K562 (cell line): ENCODE data around the gene SETDB2. TPM values are rescaled to one million over a fixed set of nuclear protein-coding genes. Genes with fewer than 3 reads are reported as not detected.
A peak's percentile ranks its signal among the peaks of the same experiment; 100 is the strongest.

Experiments used
- ATAC-seq: fragments of 200-7000 bp; cut with Tn5 transposase; 3 replicates; pipeline ENCODE4 v1.9.1; 2020; ENCODE audit warnings: moderate library complexity
- BruUV-seq: library from RNA; stranded (reverse); fragments of 400-500 nt; replicated peaks from 2 replicates; lab custom pipeline; 2021; lab: Mats Ljungman, UMichigan
- CTCF ChIA-PET: fragments of 300-600 bp; formaldehyde crosslinking; extraction: SDS; loops from one replicate; lab custom pipeline; 2021; ENCODE audit warnings: low intra/inter-chr PET ratio; lab: Yijun Ruan, JAX
- POLR2A ChIA-PET: fragments of 300-600, 350-650 bp; sonication (Branson Sonifier 250); formaldehyde crosslinking; extraction: SDS; loops from one replicate; lab custom pipeline; 2021; ENCODE audit warnings: antibody characterized with exemption, inconsistent platforms; lab: Yijun Ruan, JAX
- DNase-seq, 4 experiments: peaks; one replicate each; pipeline versions ENCODE4 v3.0.0 to v3.0.0-alpha.2; 2011 to 2018; ENCODE audit warnings: low spot score in 3 of 4, mixed read lengths in 3 of 4; ENCODE audit errors: extremely low read depth in 1 of 4
- FAIRE-seq: peaks from 2 replicates; lab custom pipeline; 2011; peaks lifted over from hg19 to GRCh38; lab: Jason Lieb, UNC
- H2AFZ ChIP-seq: 2 replicates; pipeline ENCODE4 v1.6.0; 2011; ENCODE audit warnings: low read depth, low read length, control low read depth, inconsistent platforms
- H3K27ac ChIP-seq: fragments of 200-600 bp; 3 replicates; pipeline ENCODE4 v1.8.0; 2011; ENCODE audit warnings: low read depth, mild to moderate bottlenecking, control low read depth, inconsistent platforms, low read length, moderate library complexity, mixed read lengths; ENCODE audit errors: extremely low read depth
- H3K27me3 ChIP-seq, 2 experiments: fragments of 300-600 bp in 1 of 2; 2 replicates in 1 of 2; 3 replicates in 1 of 2; pipeline versions ENCODE4 v1.6.0 to v1.8.0; 2011; ENCODE audit warnings: inconsistent platforms in 2 of 2, low read length in 2 of 2, mild to moderate bottlenecking in 1 of 2, mixed read lengths in 1 of 2, moderate library complexity in 1 of 2; ENCODE audit not compliant: control insufficient read depth in 2 of 2, insufficient read depth in 2 of 2
- H3K36me3 ChIP-seq: fragments of 300-600 bp; 3 replicates; pipeline ENCODE4 v1.8.0; 2011; ENCODE audit warnings: mild to moderate bottlenecking, low read length, inconsistent platforms; ENCODE audit not compliant: control insufficient read depth, insufficient read depth
- H3K4me1 ChIP-seq, 2 experiments: fragments of 200-600 bp in 1 of 2; replicated peaks in 1 of 2; 2 replicates in 1 of 2; 3 replicates in 1 of 2; pipeline versions ENCODE4 v1.5.1 to v1.8.0; 2011; ENCODE audit warnings: inconsistent platforms in 2 of 2, low read length in 2 of 2, mild to moderate bottlenecking in 1 of 2, mixed read lengths in 1 of 2, moderate library complexity in 1 of 2; ENCODE audit not compliant: control insufficient read depth in 2 of 2, insufficient read depth in 2 of 2
- H3K4me2 ChIP-seq: 2 replicates; pipeline ENCODE4 v1.6.1; 2011; ENCODE audit warnings: low read length, control low read depth, inconsistent platforms, mixed read lengths; ENCODE audit not compliant: insufficient read depth
- H3K4me3 ChIP-seq: fragments of 200-600 bp; sonication (generic), shearing (Covaris generic); 2 replicates; pipeline ENCODE4 v1.5.1; 2016; ENCODE audit warnings: control low read depth, inconsistent platforms
- H3K79me2 ChIP-seq: fragments of 200-600 bp; 3 replicates; pipeline ENCODE4 v1.8.0; 2011; ENCODE audit warnings: low read length, inconsistent platforms; ENCODE audit not compliant: control insufficient read depth, insufficient read depth
- H3K9ac ChIP-seq, 2 experiments: 2 replicates each; pipeline versions ENCODE4 v1.6.0 to v1.6.1; 2011; ENCODE audit warnings: low read depth in 2 of 2, low read length in 2 of 2, control low read depth in 1 of 2, inconsistent platforms in 1 of 2, mild to moderate bottlenecking in 1 of 2, mixed read lengths in 1 of 2; ENCODE audit not compliant: insufficient read depth in 1 of 2
- H3K9me1 ChIP-seq: one replicate; pipeline ENCODE4 v1.6.0; 2011; ENCODE audit warnings: inconsistent platforms, mild to moderate bottlenecking, low read length, moderate library complexity; ENCODE audit not compliant: control insufficient read depth, insufficient read depth
- H3K9me3 ChIP-seq: replicated peaks from 2 replicates; pipeline ENCODE4 v1.5.1; 2011; ENCODE audit warnings: low read depth, low read length, inconsistent platforms; ENCODE audit not compliant: control insufficient read depth, insufficient read depth
- H4K20me1 ChIP-seq: replicated peaks from 2 replicates; pipeline ENCODE4 v1.6.1; 2011; ENCODE audit warnings: low read length, inconsistent platforms, mixed read lengths; ENCODE audit not compliant: control insufficient read depth, insufficient read depth
- CTCF ChIP-seq, 3 experiments: IDR thresholded peaks in 2 of 3; conservative IDR thresholded peaks in 1 of 3; 2 replicates each; pipeline ENCODE4 v1.5.1; 2011 to 2012; ENCODE audit warnings: low read length in 3 of 3, mild to moderate bottlenecking in 3 of 3, control low read depth in 2 of 3, improper control_type of control experiment in 1 of 3, inconsistent platforms in 1 of 3, low read depth in 1 of 3, mixed read lengths in 1 of 3, moderate library complexity in 1 of 3; ENCODE audit not compliant: insufficient read depth in 2 of 3
- EGR1 ChIP-seq: fragments of 450-650 bp; conservative IDR thresholded peaks from 2 replicates; pipeline ENCODE4 v1.6.1; 2017; ENCODE audit warnings: mild to moderate bottlenecking
- GABPB2 ChIP-seq: fragments of 250-450 bp; sonication (Bioruptor Pico); conservative IDR thresholded peaks from 2 replicates; pipeline ENCODE4 v1.5.1; 2021; ENCODE audit warnings: mild to moderate bottlenecking
- RAD21 ChIP-seq, 2 experiments: fragments of 250-450 bp in 1 of 2; fragments of 450-650 bp in 1 of 2; sonication (Bioruptor Pico) in 1 of 2; formaldehyde crosslinking in 1 of 2; IDR thresholded peaks in 1 of 2; conservative IDR thresholded peaks in 1 of 2; 2 replicates each; pipeline versions ENCODE4 v1.4.0 to v1.8.0; 2020 to 2022; ENCODE audit warnings: mild to moderate bottlenecking in 2 of 2, moderate library complexity in 1 of 2
- SMAD3 ChIP-seq: fragments of 450-650 bp; formaldehyde crosslinking; conservative IDR thresholded peaks from 2 replicates; pipeline ENCODE4 v1.4.0; 2020; ENCODE audit warnings: mild to moderate bottlenecking
- ZBED1 ChIP-seq: IDR thresholded peaks from 2 replicates; pipeline ENCODE4 v1.6.1; 2014
- ZBTB2 ChIP-seq: fragments of 450-650 bp; IDR thresholded peaks from 2 replicates; pipeline ENCODE4 v1.6.1; 2016; ENCODE audit warnings: antibody characterized with exemption
- ZNF764 ChIP-seq: fragments of 250-450 bp; sonication (Bioruptor Pico); IDR thresholded peaks from 2 replicates; pipeline ENCODE4 v1.4.0; 2020; ENCODE audit warnings: low read depth, mild to moderate bottlenecking, moderate library complexity
- WGBS: fragments of 100-300 bp; shearing (Covaris generic); methylation state at CpG from one replicate; pipeline ENCODE4 v1.1.6; 2016; ENCODE audit warnings: low coverage, mixed read lengths; ENCODE audit not compliant: insufficient coverage; ENCODE audit errors: missing lambda C conversion rate; 5-methylcytosine and 5-hydroxymethylcytosine counted together
- in situ Hi-C: fragments of 300-500 bp; cut with MboI; formaldehyde crosslinking; loops from 4 replicates; pipeline ENCODE4 v1.15.0; 2018; ENCODE audit warnings: inconsistent platforms, mixed read lengths
- intact Hi-C: fragments of 100-400 bp; cut with micrococcal nuclease; formaldehyde crosslinking; loops from 2 replicates; pipeline ENCODE4 v1.14.2; 2022
- polyA plus RNA-seq, 8 experiments: library from polyadenylated mRNA; depleted of rRNA in 4 of 8; stranded (reverse) in 5 of 8; unstranded in 3 of 8; fragments of >200 nt; fragmentation: Nextera tagmentation in 2 of 8; fragmentation: Illumina TruSeq in 1 of 8; extraction: Ambion mirVana in 2 of 8; extraction: Trizol in 1 of 8; gene quantifications; 2 replicates each; pipeline versions ENCODE4 v1.2.1 to v1.2.3, GENCODE V29; 2011 to 2014; ENCODE audit warnings: inconsistent platforms in 1 of 8, missing spikeins in 1 of 8
- total RNA-seq, 7 experiments: library from RNA; depleted of rRNA in 6 of 7; stranded (reverse); fragments of >200 nt in 6 of 7; fragmentation: Illumina TruSeq in 2 of 7; extraction: Trizol in 2 of 7; gene quantifications; 2 replicates each; pipeline versions ENCODE4 v1.2.1 to v1.2.3, GENCODE V29; 2011 to 2021; ENCODE audit warnings: low replicate concordance in 1 of 7

Gene SETDB2
- total and polyA plus RNA-seq, 9 of the 15 experiments (the other 6 are each of a cell fraction or from before 2014, with no cell fraction given), result 1.0 to 9.0 (median 6.1) TPM

GRCh38 chr13:49419276-49419675, 24.8 kb upstream of the SETDB2 start:
- H3K4me1 ChIP-seq, result no peaks in the 10 kb centered on the region
- in situ Hi-C loops, result no loop called here
- H4K20me1 ChIP-seq, result no peaks in the 10 kb centered on the region
- TF ChIP-seq EGR1, result peak; percentile 27; the same call in 1 of the 2 replicates
- no peak for TF ChIP-seq ZNF764 (CRISPR knock-in tag)
- TF ChIP-seq, all 486 proteins: peak for 1
- Histone ChIP-seq H3K9ac (no peak overlapping the region), H3K9me1 (no peaks in the 10 kb centered on the region), H3K27me3 (no peaks in the 10 kb centered on the region), H2AFZ (no peak overlapping the region), H3K4me2 (no peak overlapping the region), H3K36me3 (no peaks in the 10 kb centered on the region), H3K27ac (no peak overlapping the region), H3K9me3 (no peaks in the 10 kb centered on the region), H3K4me3 (no peak overlapping the region), H3K79me2 (no peaks in the 10 kb centered on the region)
- CTCF ChIA-PET, result no interaction called here
- intact Hi-C loops, result loop anchor here (10.0 kb wide), 1 partner anchor 74 kb away; no protein-coding TSS in a partner anchor
- FAIRE-seq (no peak), DNase-seq (no peak), ATAC-seq (no peak)
- BruUV-seq, result no TSS peak
- WGBS, result 48% methylated on average over 3 of the region's 3 CpGs
- POLR2A ChIA-PET, result no interaction called here

GRCh38 chr13:49421391-49421790, 22.7 kb upstream of the SETDB2 start:
- no peaks in the 10 kb centered on the region for H4K20me1 ChIP-seq
- POLR2A ChIA-PET, result no interaction called here
- no peaks in the 10 kb centered on the region for H3K36me3 ChIP-seq
- H2AFZ ChIP-seq, result peak overlapping the region; percentile 32; the same call in 1 of the 2 replicates
- no peak overlapping the region for H3K9ac ChIP-seq
- no peak overlapping the region for H3K27ac ChIP-seq
- intact Hi-C loops (loop anchor here (2.0 to 5.0 kb wide), 2 partner anchors 119 to 185 kb away; no protein-coding TSS in a partner anchor), in situ Hi-C loops (loop anchor here (10.0 kb wide), 1 partner anchor 193 kb away; no protein-coding TSS in a partner anchor)
- no TSS peak for BruUV-seq
- no peaks in the 10 kb centered on the region for H3K4me1 ChIP-seq
- CTCF ChIA-PET, result no interaction called here
- peak; percentile 7 to 55 (median 24) for DNase-seq
- H3K9me1 ChIP-seq, result no peaks in the 10 kb centered on the region
- H3K4me3 ChIP-seq, result no peak overlapping the region
- no peaks in the 10 kb centered on the region for H3K9me3 ChIP-seq
- ATAC-seq, result peak; percentile 96
- H3K27me3 ChIP-seq, result no peaks in the 10 kb centered on the region
- H3K4me2 ChIP-seq, result peak overlapping the region; percentile 37
- FAIRE-seq, result no peak
- no peaks in the 10 kb centered on the region for H3K79me2 ChIP-seq
- 40% methylated on average over 3 of the region's 3 CpGs for WGBS
- TF ChIP-seq RAD21 (CRISPR knock-in tag; conservative IDR thresholded peaks at IDR 0.05 in 1 of 2, IDR thresholded peaks at IDR 0.05 in 1 of 2) (peak in 1 of 2 experiments; percentile 58; a peak in 2 of 4 replicates), ZBTB2 (no peak), GABPB2 (no peak), SMAD3 (CRISPR knock-in tag) (no peak), ZBED1 (no peak), CTCF (IDR thresholded peaks at IDR 0.05 in 2 of 3, conservative IDR thresholded peaks at IDR 0.05 in 1 of 3; ENCODE audit: insufficient read depth in 2 of 3, low read depth in 1 of 3, low read length in 3 of 3) (peak; percentile 33 to 47 (median 38); a peak in 3 of 6 replicates)
